ENCODE measurements around the gene IMPA2.

- TF ChIP-seq ZBTB49 (CRISPR knock-in tag; IDR thresholded peaks at IDR 0.05; ENCODE audit: borderline replicate concordance), result no peak
- no peak for TF ChIP-seq POLR2AphosphoS5 (IDR thresholded peaks at IDR 0.05; ENCODE audit: low read depth, low read length)
- no peak for TF ChIP-seq ZNF20 (CRISPR knock-in tag; IDR thresholded peaks at IDR 0.05)
- no peak for TF ChIP-seq CTCF (CRISPR knock-in tag; IDR thresholded peaks at IDR 0.05)
- no peak for TF ChIP-seq RFX5 (IDR thresholded peaks at IDR 0.05; ENCODE audit: low read depth, low read length)
- no peak for TF ChIP-seq SIN3A (IDR thresholded peaks at IDR 0.05; ENCODE audit: borderline replicate concordance, low read depth, low read length)
- TF ChIP-seq ZNF263 (CRISPR knock-in tag; IDR thresholded peaks at IDR 0.05), result no peak
- no peak for TF ChIP-seq EP300 (IDR thresholded peaks at IDR 0.05; ENCODE audit: low read depth in 2 of 2, low read length in 2 of 2)
- TF ChIP-seq EP300 (CRISPR knock-in tag; IDR thresholded peaks at IDR 0.05; ENCODE audit: borderline replicate concordance), result no peak
- no peak for TF ChIP-seq MED13 (CRISPR knock-in tag; IDR thresholded peaks at IDR 0.05)
- TF ChIP-seq RAD51 (IDR thresholded peaks at IDR 0.05; ENCODE audit: borderline replicate concordance), result no peak
These were observed 79.0 kb downstream of the IMPA2 start for GRCh38 chr18:12060182-12060870.

Data from HepG2 (cell line).